ENCODE data around the gene IL6ST.

DNA sequence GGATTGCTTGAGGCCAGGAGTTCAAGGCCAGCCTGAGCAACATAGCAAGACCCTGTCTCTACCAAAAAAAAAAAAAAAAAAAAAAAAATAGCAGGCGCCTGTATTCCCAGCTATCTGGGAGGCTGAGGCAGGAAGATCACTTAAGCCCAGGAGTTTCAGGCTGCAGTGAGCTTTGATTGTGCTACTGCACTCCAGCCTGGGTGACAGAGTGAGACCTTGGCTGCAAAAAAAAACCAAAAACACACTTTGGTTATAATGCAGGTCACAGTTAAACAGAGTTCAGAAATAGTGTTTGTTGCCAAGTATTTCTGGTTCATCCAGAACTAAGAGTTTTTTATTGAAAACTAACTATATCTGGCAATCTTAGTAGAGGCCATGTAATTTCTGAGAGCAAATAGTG is 24.1 kb upstream of the IL6ST start:
- TF ChIP-seq, protein P1, sequence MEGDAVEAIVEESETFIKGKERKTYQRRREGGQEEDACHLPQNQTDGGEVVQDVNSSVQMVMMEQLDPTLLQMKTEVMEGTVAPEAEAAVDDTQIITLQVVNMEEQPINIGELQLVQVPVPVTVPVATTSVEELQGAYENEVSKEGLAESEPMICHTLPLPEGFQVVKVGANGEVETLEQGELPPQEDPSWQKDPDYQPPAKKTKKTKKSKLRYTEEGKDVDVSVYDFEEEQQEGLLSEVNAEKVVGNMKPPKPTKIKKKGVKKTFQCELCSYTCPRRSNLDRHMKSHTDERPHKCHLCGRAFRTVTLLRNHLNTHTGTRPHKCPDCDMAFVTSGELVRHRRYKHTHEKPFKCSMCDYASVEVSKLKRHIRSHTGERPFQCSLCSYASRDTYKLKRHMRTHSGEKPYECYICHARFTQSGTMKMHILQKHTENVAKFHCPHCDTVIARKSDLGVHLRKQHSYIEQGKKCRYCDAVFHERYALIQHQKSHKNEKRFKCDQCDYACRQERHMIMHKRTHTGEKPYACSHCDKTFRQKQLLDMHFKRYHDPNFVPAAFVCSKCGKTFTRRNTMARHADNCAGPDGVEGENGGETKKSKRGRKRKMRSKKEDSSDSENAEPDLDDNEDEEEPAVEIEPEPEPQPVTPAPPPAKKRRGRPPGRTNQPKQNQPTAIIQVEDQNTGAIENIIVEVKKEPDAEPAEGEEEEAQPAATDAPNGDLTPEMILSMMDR (IDR thresholded peaks at IDR 0.05) = no peak
- no peak for TF ChIP-seq POLR2AphosphoS5 (IDR thresholded peaks at IDR 0.05)
- TF ChIP-seq POLR2A (IDR thresholded peaks at IDR 0.05) = no peak
- TF ChIP-seq EP300 (IDR thresholded peaks at IDR 0.05; ENCODE audit: low read depth) = no peak

Data from transverse colon (tissue), 4 donors.